Measurements from ENCODE around the gene HMBS.
A peak's percentile ranks its signal among the peaks of the same experiment; 100 is the strongest.
"Not testable (repeated sequence)": the region's sequence is repeated elsewhere in the genome, so short reads cannot be mapped to it uniquely, and the experiment has no call there.

HMBS gene

GRCh38 chr11:119084663-119085436 lies at the start of gene HMBS:
TSS of gene HMBS (plus strand) at chr11:119084881. CDS start at chr11:119085034, 153 bp downstream.
- H3K4me3 ChIP-seq (ENCODE audit: low read depth, low read length), result peak within 1 kb of the TSS; percentile 66
- TF ChIP-seq, protein P1, sequence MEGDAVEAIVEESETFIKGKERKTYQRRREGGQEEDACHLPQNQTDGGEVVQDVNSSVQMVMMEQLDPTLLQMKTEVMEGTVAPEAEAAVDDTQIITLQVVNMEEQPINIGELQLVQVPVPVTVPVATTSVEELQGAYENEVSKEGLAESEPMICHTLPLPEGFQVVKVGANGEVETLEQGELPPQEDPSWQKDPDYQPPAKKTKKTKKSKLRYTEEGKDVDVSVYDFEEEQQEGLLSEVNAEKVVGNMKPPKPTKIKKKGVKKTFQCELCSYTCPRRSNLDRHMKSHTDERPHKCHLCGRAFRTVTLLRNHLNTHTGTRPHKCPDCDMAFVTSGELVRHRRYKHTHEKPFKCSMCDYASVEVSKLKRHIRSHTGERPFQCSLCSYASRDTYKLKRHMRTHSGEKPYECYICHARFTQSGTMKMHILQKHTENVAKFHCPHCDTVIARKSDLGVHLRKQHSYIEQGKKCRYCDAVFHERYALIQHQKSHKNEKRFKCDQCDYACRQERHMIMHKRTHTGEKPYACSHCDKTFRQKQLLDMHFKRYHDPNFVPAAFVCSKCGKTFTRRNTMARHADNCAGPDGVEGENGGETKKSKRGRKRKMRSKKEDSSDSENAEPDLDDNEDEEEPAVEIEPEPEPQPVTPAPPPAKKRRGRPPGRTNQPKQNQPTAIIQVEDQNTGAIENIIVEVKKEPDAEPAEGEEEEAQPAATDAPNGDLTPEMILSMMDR (IDR thresholded peaks at IDR 0.05; ENCODE audit: low read depth, low read length), result no peak

DNA sequence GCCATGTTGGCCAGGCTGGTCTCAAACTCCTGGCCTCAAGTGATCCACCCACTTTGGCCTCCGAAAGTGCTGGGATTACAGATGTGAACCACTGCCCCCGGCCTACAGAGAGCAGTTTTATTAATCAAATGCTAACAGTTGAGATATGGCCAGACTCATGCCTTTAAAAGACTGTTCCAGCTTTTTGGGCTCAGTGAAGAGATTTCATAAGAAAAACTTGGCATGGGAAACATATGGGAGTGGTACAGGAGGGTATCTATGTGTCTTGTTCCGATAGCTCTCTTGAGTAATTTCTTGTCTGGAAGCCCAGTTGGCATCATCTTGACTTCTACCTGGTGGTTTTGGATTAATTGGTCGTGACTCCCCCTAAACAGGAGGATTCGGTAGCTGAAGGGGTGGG lies 45.8 kb upstream of the HMBS start:
- H3K4me3 ChIP-seq (ENCODE audit: low read depth, low read length), result no peak overlapping the region
- TF ChIP-seq, protein P1 (IDR thresholded peaks at IDR 0.05; ENCODE audit: low read depth, low read length), result no peak

DNA sequence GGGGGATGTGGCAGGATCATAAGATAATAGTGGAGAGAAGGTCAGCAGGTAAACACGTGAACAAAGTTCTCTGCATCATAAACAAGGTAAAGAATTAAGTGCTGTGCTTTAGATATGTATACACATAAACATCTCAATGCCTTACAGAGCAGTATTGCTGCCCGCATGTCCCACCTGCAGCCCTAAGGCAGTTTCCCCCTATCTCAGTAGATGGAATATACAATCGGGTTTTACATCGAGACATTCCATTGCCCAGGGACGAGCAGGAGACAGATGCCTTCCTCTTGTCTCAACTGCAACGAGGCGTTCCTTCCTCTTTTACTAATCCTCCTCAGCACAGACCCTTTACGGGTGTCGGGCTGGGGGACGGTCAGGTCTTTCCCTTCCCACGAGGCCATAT lies 45.2 kb upstream of the HMBS start:
- H3K4me3 ChIP-seq (ENCODE audit: low read depth, low read length), result not testable (repeated sequence)

DNA sequence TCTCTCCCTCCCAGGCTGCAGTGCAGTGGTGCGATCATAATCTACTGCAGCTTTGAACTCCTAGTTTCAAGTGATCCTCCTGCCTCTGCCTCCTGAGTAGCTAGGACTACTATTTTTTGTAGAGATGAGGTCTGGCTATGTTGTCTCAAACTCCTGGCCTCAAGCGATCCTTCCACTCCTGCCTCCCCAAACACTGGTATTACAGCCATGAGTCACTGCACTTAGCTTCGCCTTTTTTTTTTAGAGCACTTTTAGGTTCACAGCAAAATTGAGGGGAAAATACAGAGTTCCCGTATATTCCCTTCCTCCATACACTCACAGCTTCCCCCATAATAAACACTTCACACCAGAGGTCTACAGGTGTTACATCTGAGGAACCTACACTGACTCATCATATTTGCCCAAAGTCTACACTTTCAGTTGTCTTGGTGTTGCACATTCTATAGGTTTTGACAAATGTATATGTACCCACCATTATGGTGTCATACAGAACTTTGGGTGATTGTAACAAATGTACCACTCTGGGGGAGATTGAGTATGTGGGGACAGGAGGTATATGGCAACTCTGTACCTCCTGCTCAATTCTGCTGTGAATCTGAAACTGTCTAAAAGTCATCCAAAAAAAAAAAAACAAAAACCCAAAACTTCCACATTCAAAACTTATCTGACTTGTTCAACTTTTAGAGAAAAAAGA lies 42.7 kb upstream of the HMBS start:
- TF ChIP-seq, protein P1 (IDR thresholded peaks at IDR 0.05; ENCODE audit: low read depth, low read length), result no peak

DNA sequence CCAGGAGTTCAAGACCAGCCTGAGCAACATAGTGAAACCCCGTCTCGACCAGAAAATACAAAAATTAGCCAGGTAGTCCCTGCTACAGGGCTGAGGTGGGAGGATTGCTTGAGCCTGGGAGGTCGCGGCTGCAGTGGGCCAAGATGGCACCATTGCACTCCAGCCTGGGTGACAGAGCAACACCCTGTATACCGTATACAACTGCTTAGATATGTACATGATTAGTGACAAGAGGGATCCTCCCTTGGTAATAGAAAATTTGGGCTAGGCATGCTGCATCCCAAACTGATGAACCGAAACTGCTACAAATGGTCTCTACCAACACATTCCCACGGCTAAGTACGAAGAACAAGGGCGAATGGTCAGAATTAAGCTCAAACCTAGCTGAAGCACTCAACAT lies 41.8 kb upstream of the HMBS start:
- TF ChIP-seq, protein P1 (IDR thresholded peaks at IDR 0.05; ENCODE audit: low read depth, low read length), result no peak

More for the DNA sequence above, 42.7 kb upstream of the HMBS start:
- H3K4me3 ChIP-seq (ENCODE audit: low read depth, low read length), result no peak overlapping the region

GRCh38 chr11:119044708-119045107 lies 40.0 kb upstream of the HMBS start:
- TF ChIP-seq, protein P1 (IDR thresholded peaks at IDR 0.05; ENCODE audit: low read depth, low read length), result 0 out of 2 replicates have a peak, but pooled peaks have one; percentile 16
- H3K4me3 ChIP-seq (ENCODE audit: low read depth, low read length), result no peak overlapping the region

More for the DNA sequence above, 41.8 kb upstream of the HMBS start:
- no peak overlapping the region for H3K4me3 ChIP-seq (ENCODE audit: low read depth, low read length)

GRCh38 chr11:119046489-119046888 lies 38.2 kb upstream of the HMBS start:
- H3K4me3 ChIP-seq (ENCODE audit: low read depth, low read length), result no peak overlapping the region
- TF ChIP-seq, protein P1 (IDR thresholded peaks at IDR 0.05; ENCODE audit: low read depth, low read length), result no peak

Measured in WI38 (cell line).